Femur (tissue), 1 donor: ENCODE data around the gene FBXL3.
A peak's percentile ranks its signal among the peaks of the same experiment; 100 is the strongest.
"Not testable (repeated sequence)": the region's sequence is repeated elsewhere in the genome, so short reads cannot be mapped to it uniquely, and the experiment has no call there.

Experiments
- DNase-seq: peaks from one replicate; pipeline ENCODE4 v3.0.0-alpha.2; 2017

Gene FBXL3

DNA sequence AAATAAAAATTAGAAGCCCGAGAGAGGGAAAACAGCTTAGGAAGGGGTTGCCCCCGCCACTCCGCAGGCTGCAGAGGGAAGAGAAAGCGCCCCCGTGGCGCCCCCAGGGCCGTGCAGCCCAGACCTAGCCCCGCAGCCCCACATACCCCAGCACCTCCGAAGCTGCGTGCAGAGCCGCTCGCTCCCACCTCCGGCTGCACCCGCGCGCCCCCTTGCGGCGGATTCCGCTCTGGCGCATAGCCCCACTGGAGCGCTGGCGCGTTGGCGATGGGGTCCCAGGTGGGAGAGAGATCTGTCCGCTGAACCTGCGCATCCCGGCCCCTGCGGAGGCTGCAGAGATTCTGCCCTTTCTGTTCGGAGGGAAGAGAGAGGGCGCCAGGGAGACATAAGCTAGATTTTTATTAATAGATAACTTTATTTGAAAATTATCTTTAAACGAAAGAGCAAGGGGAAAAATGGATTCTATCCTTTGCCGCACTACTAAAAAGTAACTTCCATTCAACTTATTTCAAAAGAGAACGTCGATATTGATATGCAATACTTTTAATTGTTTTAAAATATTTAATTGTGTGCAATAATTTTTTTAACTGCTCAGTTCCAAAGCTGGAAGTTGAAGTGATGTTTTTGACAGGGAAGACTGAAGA is 46.8 kb downstream of the FBXL3 start:
- DNase-seq: peak; percentile 87

DNA sequence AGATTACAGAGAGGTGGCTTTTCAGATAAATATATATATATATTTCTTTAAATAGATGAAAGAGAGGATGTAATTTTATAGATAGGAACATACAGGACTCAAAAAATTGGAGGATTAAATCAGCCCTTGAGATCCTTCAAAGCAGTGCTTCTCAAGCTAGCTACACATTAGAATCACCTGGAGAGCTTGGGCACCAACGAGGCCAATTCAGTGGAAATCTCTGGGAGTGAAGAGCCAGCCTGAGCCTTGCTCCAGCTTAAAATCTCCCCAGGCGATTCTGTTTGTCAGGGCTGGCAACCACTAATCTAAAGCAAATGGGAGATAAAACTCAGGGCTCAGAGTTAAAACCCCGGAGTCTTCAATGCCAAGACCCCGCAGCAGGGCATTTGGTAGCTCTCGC is 50.0 kb downstream of the FBXL3 start:
- no peak for DNase-seq

DNA sequence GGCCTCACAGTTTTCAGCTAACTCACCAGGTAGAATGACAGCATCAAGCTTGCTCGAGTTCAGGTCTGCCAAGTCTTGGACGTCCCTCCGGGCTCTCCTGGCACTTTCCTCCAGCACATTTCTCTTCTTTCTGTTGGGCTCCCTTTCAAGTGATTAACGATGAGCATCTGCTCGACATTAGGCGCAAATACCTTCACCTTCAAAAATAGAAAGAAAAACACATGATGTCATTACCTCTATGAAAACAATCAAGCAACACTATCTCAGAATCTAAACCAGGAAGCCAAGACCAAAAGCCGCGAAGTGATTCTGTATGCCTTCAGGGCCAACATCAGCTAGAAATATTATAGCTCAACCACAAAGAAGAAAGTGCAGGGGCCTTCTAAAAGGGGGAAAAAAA is 50.5 kb downstream of the FBXL3 start:
- no peak for DNase-seq

DNA sequence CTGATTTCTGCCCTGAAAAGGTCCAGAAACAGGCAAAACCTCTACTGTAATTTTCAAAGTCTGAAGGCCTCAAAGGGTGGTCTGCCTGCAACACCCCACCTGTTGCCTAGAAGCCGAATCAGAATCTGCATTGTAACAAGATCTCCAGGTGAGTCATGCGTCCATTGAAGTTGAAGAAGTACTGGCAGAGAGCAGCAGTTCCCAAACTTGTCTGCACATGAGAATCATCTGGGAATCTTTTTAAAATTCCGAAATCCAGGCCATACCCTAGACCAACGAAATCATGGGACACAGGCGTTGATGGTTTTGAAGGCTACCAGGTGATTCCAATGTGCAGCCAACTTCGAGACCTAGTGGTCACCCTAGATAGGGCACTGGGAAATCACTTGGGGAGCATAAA is 51.1 kb downstream of the FBXL3 start:
- no peak for DNase-seq

DNA sequence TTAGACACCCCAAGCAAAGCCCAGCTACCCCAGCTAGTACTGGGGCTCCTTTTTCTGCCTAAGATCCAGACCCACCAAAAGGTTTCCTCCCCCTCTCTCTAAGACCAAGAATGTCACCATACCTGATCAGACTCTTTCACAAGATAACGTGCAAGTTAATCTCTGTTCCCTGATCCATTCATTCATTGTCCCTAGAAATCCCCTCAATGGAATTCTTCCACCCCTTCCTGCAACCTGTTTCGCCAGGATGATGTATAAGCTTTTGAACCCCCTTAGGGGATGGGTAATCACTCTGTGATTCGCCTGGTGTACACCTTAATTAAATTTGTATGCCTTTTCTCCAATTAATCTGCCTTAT is 52.4 kb downstream of the FBXL3 start:
- no peak for DNase-seq

DNA sequence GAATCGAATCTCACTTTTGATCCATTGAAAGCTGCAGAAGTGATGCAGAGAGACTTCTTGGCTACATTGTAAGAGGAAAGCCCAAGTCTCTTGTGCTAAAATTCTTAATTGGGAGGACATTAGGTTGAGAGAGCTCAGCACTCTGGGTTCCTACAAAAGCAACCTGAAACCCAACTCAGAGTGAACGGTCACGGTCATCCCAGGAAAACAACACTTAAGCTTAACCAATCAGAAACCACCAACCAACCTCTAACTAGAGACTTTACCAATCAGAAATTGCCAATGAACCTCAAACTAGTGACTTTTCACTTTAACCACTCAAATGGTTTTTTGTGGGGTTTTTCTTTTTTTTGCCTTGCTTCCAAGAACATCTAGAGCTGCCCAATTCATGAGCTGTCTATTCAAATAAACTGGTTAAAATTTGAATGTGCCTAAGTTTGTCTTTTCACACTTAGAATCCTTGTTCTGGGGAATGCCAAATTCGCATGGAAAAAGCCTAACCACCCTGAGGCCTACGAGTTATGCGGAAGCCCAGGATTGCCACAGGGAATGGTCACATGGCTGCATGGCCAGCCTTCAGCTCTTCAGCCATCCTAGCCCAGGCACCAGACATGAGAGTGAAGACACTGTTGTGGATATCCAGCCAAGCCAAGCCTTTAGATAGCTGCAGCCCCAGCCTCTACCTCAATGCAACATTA is 52.9 kb downstream of the FBXL3 start:
- no peak for DNase-seq

DNA sequence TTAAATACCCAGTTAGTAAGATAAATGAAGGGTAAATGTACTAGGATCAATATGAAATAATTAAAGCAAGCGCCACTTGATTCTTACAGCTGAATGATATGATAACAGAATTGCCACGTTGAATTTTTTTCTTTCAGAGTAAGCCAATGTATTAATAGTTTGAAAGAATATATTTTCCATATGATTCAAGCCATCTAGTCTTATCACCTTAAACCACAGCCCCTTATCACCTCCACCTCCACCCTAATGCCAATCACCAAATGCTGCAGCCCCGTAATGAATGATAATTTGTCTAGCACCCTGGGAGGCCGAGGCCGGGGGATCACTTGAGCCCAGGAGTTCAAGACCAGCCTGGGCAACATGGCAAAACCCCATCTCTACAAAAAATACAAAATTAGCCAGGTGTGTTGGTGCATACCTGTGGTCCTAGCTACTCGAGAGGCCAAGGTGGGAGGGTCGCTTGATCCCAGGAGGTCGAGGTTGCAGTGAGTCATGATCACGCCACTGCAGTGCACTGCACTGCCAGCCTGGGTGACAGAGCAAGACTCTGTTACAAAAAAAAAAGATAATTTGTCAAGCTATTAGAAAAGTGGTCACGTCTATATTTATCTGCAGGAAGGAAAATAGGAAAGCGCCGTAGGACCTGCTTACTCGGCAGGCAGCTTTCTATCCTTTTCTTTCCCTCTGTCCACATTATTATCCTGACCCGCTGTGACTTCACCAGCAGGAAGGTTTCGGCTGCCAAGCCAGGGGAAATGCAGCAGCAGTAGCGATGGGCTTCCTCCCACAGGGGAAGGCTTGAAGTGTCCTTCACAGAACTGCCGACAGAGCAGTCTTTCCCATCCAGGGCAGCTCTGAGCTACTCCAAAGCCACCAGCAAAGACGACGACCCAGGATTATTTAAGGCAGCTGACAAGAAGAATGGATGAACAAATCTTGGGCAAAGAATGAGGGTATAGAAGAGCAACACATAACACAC is 54.8 kb downstream of the FBXL3 start:
- no peak for DNase-seq

DNA sequence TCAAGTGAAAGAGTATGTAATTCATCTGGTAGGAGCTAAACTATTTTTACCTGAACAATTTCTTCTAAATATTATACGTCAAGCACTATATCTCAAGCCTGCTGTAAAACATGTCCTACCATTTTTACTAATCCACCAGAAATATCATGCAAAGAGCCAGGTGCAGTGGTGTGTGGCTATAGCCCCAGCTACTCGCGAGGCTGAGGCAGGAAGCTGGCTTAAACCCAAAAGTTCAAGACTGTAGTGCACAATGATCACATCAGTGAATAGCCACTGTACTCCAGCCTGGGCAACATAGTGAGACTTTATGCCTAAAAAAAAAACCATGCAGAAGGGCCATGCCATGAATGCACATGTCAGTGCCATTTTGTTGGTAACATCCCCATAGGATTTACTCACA is 55.7 kb downstream of the FBXL3 start:
- no peak for DNase-seq

DNA sequence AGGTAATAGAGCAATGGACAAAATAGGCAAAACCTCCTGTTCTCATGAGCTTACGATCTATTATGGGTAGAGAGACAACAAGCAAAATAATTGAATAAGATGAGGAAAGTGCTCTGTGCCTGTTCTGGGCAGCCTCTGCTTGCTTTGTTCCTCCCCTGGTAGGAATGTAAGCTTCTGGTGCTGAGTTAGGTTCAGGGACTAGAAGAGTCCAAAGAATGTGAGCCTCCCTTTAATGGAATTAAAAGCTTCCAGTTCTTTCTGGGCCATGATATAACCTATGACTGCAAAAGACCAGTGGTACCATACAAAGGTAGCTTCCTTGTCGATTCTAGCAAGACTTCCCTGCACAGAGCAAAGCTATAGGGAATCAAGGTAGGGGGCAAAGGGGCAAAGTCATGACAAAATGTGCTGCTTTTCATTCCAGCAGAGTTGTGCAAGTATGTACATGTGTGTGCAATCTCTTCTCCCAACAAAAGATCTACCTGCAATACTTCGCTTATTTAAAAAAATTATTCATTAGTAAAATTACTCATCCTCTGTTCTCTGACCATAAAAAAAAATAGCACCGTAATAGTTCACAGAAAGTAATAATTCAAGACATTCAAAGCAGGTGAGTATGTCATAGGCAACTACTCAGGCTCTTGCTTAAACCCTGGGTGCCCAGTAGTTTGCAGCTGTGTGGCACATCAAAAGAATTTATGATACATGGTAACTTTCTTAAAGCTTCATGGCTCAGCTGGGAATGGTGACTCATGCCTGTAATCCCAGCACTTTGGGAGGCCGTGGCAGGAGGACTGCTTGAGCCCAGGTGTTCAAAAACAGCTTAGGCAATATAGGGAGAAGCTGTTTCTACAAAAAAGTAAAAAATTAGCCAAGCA is 57.2 kb downstream of the FBXL3 start:
- DNase-seq: no peak

DNA sequence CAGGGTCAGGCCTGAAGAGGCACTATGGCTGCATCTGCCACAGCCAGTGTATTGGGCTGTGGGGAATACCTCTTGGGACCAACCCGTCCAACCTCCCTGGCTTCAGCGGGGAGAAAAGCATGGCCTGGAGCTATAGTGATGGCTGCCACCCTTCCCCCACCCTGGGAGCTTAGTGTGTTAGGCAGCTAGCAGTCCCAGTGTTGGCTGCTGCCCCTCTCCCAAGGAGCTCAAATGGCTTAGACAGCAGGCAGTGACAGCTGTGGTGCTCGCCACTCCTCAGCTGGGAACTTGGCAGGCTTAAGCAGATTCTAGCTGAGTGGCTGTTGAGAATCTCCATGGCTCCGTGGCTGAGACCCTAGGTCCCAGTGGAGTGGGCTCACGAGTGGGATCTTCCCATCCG is 58.9 kb downstream of the FBXL3 start:
- peak; percentile 59 for DNase-seq

DNA sequence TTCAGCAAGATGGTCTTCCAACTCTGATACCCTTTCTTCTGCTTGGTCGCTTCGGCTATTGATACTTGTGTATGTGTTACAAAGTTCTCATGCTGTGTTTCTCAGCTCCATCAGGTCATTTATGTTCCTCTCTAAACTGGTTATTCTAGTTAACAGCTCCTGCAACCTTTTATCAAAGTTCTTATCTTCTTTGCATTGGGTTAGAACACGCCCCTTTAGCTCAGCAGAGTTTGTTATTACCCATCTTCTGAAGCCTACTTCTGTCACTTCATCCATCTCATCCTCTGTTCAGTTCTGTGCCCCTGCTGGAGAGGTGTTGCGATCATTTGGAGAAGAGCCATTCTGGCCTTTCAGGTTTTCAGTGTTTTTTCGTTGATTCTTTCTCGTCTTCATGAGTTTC is 59.9 kb downstream of the FBXL3 start:
- DNase-seq: no peak

DNA sequence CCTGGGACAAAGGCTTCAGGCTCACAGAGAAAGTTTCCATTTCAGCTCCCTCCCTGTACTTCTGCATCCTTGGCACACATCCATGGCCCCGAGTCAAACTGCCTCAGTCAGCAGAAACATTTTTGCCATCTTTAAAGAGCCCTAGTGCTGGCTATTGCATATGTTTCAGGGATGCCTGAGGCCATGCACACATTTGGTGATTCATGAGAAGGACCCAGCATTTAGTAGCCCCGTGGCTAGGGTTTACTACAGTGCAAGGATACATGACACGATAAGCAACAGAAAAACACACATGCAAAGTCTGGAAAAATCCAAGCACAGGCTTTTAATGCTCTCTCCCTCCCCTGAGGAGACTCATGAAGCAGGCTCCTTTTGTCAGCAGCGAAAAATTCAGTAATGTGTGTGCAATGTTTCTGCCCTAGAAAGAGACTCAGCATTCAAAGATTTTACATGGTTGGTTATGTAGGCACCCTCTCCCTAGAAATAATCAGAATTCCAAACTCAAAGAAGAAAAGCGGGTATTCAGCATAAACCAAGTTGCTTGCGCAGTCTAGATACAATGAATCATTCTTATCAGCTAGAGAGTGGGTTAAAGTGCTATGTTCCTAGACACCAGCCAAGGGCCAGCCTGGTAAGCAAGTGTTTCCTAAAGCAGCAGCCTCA is 61.1 kb downstream of the FBXL3 start:
- peak; percentile 87 for DNase-seq

DNA sequence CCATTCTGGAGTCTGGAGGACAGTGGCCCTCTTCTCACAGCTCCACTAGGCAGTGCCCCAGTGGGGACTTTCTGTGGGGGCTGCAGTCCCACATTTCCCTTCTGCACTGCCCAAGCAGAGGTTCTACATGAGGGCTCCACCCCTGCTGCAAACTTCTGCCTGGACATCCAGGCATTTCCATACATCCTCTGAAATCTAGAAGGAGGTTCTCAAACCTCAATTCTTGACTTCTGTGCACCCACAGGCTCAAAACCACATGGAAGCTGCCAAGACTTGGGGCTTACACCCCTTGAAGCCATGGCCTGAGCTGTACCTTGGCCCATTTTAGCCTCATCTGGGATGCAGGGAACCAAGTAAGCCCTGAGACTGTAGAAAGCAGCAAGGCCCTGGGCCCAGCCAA is 67.2 kb downstream of the FBXL3 start:
- DNase-seq: not testable (repeated sequence)

DNA sequence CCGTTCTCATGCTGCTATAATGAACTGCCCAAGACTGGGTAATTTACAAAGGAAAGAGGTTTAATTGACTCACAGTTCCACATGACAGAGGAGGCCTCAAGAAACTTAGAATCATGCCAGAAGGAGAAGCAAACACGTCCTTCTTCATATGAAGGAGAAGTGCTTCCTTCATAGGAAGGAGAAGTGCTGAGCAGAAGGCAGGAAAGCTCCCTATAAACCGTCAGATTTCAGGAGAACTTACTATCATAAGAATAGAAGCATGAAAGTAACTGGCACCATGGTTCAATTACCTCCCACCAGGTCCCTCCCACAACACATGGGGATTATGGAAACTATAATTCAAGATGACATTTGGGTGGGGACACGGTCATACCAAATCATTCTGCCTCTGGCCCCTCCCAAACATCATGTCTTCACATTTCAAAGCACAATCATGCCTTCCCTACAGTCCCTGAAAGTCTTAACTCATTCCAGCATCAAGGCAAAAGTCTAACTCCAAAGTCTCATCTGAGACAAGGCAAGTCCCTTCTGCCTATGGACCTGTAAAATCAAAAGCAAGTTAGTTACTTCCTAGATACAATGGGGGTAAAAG is 68.0 kb downstream of the FBXL3 start:
- DNase-seq: no peak

DNA sequence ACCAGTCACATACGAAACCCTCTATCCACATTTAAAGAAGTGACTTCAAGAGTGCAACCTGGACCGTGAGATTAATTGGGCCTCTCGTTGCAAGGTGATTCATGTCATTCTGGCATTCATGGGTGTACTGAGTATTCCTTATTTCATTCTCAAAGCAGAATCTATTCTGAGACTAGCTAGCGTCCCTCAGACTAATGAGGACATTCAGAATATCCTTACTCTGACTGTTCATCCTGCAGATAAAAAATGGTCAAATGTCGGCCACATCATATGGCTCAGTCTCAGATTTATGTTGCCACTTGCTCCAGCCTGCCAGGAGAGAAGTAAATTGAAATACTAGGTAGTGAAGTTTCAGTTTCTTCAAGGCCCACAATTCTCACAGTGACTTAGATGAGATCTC is 71.3 kb downstream of the FBXL3 start:
- no peak for DNase-seq
